Mucosa of gallbladder (tissue), 1 donor: ENCODE results near the gene MYT1. TPM values are rescaled to one million over a fixed set of nuclear protein-coding genes. Genes with fewer than 3 reads are reported as not detected.

Experiments used
- DNase-seq: peaks from one replicate; pipeline ENCODE4 v3.0.0-alpha.2; 2020; ENCODE audit warnings: low spot score
- total RNA-seq: library from RNA; stranded (reverse); gene quantifications from one replicate; pipeline ENCODE4 v1.2.1, GENCODE V29; 2021
- donor health status: DM: no; HTN: no; CAD: no.

The MYT1 gene
- total RNA-seq, 1 donor from 2014 or later: 0.17 TPM

GRCh38 chr20:64212755-64213154 is 48.5 kb downstream of the MYT1 start:
- DNase-seq: peak; percentile 45

DNA sequence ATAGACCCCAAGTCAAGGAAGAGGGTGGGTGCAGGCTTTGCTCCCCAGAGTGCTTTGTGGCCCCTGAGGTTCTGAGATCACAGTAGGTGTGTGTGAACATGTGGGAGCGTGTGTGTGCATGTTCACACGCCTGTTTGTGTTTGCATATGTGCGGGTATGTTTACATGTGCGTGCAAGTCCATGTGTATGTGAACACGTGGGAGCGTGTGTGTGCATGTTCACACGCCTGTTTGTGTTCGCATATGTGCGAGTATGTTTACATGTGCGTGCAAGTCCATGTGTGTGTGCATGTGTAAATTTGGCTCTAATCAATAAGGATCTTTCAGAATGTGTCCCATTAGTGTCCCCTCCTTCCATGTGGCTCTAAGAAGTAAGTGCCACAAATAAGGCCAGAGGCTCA is 49.9 kb downstream of the MYT1 start:
- DNase-seq: no peak

DNA sequence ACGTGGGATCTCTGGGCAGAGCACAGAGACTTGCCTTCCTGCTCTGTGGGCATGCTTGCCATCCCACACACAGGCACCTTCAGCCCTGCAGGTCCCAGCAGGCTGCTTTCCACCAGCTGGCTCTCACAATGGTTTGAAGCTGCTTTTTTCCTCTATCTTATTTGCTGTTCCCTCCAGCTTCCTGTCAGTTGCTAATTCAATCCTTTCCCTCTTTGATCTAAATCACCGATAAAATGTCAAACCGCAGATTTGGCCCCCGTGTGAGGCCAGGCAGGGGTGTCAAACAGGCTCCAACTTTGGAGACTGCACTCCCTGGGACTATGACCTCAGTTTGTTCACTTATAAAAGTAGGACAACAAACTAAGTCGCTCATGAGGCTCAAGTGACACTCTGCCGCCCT is 50.7 kb downstream of the MYT1 start:
- DNase-seq: no peak

DNA sequence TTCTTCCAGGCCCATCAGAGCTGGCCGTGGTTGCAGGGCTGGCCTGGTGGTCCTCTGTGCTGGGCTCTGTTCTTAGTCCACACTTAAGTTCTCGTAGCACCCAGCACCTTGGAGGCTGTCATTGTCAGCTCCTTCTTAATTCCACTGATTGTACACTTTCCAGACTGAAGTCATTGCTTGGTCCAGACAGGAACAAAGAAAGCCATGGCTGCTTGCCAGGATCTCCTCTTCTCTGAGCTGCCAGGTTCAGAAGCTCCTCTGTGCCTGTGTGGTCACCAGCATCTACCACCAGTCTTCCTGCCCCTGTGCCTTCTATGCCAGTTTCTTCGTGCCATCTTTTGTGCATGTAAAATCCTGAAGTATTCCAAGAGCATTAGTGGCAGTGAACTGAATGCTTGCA is 51.8 kb downstream of the MYT1 start:
- DNase-seq: peak; percentile 79

GRCh38 chr20:64216910-64217309 is 52.7 kb downstream of the MYT1 start:
- DNase-seq: no peak

DNA sequence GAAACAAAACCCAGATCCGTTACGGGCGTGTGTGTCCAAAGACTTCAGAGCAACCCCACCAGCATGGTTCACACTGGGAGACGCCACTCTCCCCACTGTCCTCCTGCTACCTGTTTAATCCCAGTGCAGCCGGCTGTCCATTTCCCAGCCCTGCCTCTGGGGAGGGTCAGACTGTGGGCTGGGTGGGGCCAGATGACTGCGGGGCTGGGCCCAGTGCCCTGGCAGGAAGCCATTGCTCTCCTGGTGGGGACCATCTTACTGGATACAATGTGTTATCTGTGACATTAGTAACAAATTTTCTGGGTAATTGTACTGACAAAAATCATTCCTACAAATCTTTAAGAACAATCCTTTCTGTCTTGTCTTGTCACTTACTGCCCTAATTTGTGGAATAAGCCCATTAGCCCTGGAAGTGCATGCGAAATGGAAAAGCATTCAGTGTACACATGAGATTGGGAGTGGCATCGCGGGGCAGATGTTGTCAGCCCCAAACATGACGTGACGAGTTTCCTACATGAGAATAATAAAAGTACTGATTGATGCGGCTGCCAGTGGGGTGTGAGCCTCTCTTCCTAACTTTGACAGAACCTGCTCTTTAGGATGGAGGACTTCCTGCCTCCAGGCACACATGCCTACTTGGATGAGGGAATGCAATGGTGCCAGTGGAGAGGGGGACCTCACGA is 53.4 kb downstream of the MYT1 start:
- DNase-seq: no peak

DNA sequence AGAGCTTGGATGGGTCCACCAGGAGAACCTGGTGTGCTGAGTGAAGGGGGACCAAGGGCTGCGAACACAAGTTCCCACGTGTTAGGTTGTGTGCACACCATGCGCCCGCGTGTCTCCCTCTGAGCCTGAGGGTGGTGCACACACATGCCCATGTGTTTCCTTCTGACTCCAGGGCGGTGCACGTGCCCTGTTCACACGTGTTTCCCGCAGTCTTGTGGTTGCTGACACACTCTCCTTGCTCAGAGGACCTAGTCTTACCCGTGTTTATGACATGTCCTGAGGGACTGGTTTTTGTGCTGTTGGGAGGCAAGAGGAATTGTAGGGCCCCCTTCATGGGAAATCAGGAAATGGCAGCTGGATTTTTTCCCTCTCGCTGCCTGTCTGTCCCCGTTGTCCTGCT is 55.0 kb downstream of the MYT1 start:
- DNase-seq: no peak

GRCh38 chr20:64219730-64220129 is 55.5 kb downstream of the MYT1 start:
- DNase-seq: no peak

- peak; percentile 59 for DNase-seq
Observed at GRCh38 chr20:64220420-64220819, 56.2 kb downstream of the MYT1 start.

DNA sequence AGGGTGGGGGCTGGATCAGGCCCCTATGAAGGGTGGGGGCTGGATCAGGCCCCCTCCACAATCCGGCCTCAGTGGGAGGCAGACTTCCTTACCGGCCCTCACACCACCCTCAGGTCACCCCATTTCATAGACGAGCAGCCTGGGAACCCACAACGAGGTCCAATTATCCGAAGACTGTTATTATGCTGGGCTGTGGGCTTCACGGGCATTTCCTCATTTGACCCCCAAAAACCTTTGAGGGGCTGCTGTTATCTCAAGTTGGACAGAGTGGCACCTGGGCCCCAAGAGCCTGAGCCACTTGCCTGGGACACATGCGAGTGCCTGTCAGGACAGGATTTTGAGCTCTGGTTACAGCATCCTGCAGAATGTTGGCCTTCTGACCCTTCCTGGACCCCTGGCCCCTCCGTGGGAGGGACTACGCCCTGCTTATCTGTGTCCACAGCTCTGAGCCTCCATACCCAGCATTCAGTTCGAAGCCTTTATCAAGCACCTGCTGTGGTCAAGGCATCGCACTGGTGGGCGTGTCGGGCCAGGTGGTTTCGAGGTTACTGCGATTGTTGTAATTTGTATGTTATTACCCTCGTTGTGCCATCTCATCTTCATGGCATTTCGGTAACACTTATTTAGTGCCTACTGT is 56.8 kb downstream of the MYT1 start:
- no peak for DNase-seq

DNA sequence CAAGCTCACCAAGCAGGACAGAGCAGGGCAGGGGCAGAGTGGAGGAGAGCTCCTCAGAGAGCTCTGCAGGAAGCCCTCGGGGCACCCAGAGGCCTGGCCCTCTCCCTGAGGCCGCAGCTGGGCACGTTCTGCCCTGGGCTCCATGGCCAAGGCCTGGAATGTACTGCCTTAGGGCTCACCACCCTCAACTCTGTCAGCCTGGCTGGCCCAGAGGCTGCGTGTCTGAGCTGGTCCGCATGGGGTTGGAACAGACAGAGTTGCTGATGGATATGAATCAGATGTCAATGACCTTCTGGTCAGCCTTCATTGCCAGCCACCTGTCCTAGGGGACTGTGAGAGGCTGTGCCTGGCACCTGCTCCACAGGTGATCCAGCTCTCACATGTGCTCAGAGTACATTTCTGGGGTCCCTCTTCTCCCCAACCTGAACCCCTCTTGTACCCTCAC is 58.1 kb downstream of the MYT1 start:
- peak; percentile 79 for DNase-seq

DNA sequence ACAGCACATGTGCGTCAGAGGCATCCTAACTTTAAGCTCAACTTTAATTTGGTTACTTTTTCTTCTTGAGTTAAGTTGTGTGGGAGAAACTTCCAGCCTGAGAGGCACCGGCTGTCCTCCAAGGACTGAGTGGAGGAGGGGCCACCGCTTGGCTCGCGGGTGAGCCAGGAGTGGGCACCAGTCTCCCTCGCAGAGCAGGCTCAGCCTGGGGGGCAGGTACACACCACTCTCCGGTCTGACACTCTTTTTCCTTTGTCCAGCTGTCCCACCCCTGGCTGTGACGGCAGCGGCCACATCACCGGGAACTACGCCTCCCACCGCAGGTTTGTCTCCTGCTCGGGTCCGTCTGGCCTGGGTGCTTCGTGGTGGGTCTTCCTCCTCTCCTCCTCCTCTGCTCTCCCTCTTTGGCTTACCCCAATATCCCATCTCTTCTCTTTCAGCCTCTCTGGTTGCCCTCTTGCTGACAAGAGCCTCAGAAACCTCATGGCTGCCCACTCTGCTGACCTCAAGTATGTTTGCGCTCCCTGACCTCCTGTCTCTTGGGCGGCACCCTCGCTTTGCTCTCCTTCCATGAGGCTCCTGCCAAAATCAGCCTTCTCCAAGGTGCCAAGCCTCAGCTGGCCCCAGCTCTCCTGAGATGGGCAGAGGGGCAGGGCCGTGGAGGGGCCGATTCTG is 58.7 kb downstream of the MYT1 start:
- no peak for DNase-seq

GRCh38 chr20:64223526-64224067 is 59.3 kb downstream of the MYT1 start:
- DNase-seq: no peak

GRCh38 chr20:64224351-64225170 is 60.3 kb downstream of the MYT1 start:
- no peak for DNase-seq

GRCh38 chr20:64225171-64225595 is 60.9 kb downstream of the MYT1 start:
- DNase-seq: no peak

GRCh38 chr20:64225828-64226598 is 61.8 kb downstream of the MYT1 start:
- no peak for DNase-seq

- DNase-seq: no peak
Observed at GRCh38 chr20:64226686-64227580, 62.7 kb downstream of the MYT1 start.

- no peak for DNase-seq
Observed at GRCh38 chr20:64228086-64228653, 63.9 kb downstream of the MYT1 start.

DNA sequence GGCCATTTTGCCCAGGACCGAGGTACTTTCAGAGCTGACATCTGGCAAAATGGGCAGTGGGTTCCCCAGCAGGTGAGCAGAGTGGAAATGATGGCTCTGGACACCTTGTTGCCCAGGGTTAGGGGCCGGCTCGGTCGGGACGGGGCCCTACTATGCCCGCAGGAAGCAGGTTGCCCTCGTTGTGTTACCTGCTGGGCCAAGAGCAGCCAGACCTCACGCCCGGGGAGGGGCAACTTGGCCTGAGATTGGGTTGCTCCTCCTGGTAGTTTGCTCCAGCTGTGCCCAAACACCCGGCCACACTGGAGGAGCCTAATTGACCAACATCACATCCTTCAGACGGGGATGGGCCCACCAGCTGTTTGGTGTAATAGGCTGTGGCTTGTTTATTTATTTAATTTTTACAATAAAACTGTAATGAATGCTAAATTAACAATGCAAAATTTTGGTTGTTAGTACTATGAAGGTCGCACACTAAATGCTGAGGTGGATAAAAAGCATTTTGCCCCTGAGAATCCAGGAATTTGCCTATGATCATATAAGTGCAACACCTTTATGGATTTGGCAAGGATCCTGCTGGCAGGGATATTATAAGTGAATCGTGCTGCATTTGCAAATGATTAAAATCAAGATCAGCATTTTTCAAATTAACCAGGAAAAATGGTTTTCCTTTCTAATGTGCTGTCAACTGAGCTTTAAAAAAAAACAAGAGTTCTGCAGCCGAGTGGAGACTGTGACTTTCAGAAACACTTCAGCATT is 64.7 kb downstream of the MYT1 start:
- DNase-seq: no peak
